Measurements from ENCODE around the gene PSMA5.
"Not testable (repeated sequence)": the region's sequence is repeated elsewhere in the genome, so short reads cannot be mapped to it uniquely, and the experiment has no call there.

PSMA5 gene

DNA sequence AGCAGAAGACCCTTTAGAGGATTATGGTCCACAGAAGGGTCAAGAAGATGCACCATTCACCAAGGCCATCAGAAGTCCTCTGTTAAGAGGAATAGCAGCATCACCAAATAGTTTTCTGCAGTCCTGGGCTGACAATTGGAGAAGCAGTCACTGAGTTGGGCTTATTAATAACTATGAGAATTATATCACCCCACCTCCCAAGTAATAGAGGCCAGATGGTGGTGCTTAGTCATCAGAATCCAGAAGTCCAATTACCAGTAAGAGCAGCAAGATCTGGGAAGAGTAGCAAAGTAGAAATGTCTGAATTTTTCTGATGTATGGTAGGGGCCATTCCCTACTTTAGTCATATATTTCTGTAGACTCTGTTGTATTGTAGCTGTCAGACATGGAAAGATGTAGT lies 6.1 kb upstream of the PSMA5 start:
- DNase-seq, result no peak

DNA sequence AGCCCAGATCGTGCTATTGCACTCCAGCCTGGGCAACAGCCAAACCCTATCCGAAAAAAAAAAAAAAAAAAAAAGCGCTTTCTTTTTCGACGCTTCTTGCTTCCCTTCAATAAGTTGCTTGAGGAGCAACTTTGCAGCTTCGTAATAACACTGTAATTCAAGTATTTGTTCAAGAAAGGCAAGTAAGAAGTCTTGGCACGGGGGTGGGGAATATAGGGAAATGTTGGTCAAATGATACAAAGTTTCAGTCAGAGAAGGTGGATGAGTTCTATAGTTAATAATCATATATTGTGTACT lies 871 bp upstream of the PSMA5 start:
- DNase-seq, result peak in 1 of 2 donors; percentile 10

DNA sequence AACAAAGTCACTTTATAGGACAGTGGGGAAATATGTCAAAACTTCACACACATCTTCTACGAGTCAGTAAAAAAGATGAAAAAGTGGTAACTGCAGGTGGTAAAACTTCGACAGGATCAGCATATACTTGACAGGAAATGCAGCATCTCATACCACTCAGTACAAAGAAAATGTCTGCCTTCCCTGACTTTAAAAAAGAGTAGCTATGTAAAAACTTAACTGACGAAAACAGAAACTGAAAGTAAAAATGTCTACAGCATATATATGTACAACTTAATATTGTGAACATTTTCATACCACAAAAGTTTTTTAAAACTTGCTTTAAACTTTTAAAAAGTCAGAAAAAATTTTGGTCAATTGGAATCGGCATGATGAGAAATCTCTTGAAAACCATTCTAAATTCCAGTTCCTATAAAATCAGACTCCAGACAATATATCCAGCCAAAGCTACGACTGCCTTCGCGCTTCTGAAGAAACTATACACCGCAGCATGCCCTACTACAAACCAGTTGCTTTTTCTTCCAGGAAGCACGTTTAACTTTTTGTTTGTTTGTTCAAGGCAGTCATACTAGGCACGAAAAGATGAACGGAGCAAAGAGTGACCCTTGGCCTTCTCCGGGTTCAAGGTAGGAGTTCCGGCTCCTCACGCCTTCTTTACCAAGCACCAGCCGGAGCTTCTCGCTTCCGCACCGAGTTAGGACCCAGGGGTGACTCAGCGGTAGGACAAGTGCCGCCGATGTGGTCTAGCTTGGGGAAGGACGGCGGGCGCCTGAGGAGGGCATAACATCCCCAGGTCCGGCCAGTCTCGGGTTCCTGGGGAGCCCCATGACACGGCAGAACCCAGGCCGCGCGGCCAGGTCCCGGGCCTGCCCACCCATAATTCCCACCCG lies 612 bp downstream of the PSMA5 start:
- DNase-seq, result peak; percentile 68 to 72

DNA sequence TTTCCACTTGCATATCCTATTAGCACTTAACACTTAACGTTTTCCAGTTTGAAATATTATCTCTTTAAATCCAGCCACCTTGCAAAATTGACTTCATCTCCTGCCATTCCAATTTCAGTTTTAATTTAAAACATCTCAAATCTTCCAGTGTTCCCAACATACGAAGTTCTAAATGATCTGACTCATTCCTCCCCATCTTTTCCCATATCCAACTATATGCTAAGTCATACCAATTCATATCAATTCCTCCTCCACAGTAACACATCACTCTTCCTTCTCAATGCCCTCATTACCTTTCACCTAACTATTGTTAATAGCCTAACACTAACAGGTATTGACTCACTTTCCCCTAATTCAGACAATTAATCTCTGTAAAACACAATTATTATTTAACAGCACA lies 2.8 kb downstream of the PSMA5 start:
- DNase-seq, result no peak

DNA sequence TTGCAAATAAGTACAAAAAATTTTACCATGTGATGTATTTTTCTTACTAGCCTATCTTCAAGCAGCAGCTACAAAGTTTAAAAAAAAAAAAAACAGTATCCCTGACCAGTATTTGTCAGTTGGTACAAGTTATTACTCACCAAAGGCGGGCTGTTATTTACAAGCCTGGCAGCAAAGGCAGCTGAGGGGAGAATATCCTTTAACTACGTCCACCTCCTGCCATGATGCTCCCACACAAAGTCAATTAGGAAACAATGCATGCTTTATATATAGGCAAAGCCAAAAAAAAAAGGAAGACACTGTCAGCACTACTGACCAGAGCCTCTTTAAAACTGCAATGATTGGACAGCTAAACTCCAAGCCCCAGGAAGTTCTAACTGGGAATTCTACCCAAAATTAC lies 13.7 kb downstream of the PSMA5 start:
- DNase-seq, result no peak

DNA sequence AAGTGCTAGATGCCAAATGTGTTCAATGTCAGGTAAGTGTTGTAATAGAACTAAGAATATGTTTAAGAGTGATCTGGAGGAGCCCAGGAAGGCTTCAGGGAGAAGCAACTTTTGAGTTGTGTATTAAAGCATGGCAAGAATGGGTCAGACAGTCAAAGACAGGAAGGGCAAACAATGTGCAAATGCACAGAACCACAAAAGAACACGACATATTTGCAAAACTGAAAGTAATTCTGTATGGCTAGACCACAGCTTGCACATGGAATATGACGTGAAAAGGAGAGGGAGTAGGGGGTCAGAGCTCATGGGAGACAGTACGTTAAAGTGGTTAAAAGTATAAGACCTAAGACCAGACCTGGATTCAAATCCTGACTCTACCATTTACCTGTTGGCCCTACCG lies 21.4 kb downstream of the PSMA5 start:
- DNase-seq, result no peak

DNA sequence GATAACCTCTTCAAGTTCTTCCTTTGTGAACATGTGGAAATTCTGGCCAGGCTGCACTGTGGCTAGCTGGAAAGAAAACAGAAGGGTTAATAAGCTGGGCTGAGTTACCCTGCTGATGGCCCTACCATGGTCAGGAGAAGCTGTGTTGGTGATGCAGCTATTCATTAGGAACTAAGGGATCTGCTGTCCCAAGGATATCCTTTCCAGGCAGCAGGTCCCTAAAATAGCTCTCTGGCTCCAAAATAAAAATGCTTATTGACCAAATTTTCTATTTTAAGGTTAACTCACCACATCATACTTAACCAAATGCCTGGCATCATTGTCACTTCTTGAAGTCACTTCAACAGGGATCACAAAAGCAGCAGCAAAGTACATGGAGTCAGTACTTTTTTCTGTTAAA lies 24.2 kb downstream of the PSMA5 start:
- DNase-seq, result no peak

DNA sequence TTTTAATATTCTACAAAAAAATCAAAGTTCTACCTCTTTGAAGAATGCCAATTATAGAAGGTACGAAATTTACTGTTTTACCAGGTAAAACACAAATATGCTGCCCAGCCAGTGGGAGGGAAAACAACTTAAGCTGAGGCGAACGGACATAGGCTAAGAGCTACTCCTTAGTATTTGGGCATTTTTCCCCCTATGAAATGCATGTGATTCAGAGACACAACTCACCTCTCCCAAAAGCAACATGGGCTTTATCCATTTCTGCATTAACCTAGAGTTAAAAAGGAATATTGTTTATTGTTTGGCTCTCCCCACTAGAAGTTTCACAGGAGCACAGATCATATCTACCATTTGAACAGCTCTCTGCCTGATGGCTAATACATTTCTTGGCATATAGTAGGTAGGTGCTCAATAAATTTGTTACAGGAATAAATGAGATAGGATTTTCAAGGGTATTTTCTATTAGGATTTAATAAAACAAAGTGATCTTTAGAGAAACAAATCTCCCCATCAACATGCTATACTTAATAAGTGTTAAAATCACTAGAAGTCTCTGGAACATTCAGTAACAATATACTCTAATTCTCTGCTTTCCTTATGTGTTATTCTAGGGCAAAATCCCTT lies 26.1 kb downstream of the PSMA5 start:
- DNase-seq, result no peak

DNA sequence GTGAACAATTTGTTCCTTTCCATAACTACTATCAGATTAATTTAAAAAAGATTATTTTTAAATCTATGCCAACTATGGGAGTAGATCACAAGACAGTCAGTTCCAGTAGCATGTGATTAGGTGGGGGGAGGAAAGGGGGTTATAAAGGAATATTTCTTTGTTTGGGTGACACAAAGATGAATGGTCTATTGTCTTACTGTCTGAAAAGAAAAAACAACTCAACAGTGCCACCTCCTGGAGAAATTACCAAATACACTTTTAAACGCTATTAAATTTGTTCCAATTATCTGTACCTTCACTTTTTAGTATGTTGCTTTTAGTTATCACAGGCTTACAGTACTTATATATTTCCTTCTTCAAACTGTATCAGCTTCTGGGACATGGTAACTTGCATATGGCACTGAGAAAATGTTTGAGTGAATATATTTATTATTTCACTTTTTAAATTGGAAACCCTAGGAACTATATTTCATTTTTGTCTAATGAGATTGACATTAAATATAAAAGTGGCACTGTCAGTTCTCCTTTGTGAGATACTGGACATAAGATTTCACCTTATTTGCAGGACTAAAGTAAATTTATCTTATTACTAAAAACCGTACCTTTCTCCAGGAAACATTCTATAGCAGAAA lies 26.8 kb downstream of the PSMA5 start:
- DNase-seq, result peak in 1 of 2 donors; percentile 73

DNA sequence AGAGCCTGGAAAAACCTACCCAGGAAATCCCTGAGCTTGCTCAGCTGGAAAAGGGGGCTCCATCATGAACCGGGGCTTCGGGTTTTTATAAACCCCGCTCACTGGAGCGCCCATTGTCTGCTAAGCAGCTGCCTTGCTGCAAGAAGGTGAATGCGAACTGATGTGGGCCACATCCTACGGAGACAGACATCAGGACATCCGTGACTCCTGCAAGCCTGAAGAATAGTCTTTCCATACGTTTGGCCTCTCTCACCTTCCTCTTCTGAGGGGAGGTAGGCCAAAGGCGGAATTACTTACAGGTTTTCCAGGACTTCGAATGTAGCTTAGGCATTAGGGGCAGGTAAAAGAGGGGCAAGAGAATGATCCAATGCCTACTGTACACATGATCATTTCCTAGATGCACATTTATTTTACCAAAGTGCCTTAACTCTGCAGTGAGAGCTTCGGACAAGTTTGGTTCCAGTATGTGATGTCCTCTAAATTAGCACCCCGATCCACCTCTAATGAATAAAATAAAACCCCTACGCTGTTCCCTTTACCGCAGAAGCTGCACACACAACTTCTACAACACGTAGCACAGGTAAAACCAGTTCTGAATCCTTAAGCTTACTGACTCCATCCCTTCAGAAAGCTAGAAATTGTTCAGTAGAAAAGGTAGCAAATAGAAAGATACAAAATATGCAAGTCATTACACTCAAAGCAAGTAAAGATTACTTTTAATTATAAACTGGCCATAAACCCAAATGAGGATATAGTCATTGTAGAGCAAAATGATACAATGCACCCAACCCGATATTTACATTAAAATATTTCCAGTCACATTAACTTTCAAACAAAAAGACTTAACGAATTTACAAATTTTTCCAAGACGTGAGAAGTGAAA lies 27.7 kb downstream of the PSMA5 start:
- no peak for DNase-seq

DNA sequence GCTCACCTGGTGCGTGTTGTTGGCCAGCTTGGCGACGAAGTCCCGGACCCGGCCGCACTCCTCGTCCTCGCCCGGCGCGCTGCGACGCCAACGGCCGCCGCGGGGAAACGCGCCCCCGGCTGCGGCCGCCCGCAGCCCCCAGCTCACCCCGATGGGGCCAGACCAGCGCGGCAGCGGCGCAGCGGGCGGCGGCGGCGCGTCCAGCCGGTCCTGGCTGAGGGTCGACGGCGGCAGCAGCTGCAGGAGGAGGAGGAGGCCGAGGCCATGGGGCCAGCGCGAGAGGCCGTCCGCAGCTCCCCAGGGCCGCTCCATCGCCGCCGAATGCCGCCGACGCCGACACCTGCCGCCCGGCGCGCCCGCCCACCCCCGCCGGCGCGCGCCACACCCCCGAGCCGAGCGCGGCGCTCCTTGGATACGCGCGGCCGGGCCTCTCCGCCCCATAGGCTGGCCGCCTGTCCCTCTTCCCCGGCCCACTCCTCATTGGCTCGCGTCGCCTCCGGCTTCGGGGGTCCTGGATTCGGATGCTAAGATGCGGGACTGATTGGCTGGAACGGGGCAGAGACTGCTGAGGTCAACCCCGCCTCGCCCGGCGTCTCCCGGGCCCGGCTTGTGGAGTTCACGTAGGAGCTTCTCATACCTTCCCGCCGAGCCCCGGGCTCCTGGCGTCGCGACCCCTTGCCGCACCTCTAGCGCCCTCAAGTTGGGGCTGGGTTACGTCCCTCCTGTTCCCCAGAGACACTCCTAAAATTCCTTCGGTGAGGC lies 28.5 kb downstream of the PSMA5 start, which contains the start of gene SORT1:
TSS of gene SORT1 (minus strand) at position 338 of the 762 bp plus-strand sequence. CDS start at position 312, 26 bp downstream.
- peak; percentile 58 to 61 for DNase-seq

DNA sequence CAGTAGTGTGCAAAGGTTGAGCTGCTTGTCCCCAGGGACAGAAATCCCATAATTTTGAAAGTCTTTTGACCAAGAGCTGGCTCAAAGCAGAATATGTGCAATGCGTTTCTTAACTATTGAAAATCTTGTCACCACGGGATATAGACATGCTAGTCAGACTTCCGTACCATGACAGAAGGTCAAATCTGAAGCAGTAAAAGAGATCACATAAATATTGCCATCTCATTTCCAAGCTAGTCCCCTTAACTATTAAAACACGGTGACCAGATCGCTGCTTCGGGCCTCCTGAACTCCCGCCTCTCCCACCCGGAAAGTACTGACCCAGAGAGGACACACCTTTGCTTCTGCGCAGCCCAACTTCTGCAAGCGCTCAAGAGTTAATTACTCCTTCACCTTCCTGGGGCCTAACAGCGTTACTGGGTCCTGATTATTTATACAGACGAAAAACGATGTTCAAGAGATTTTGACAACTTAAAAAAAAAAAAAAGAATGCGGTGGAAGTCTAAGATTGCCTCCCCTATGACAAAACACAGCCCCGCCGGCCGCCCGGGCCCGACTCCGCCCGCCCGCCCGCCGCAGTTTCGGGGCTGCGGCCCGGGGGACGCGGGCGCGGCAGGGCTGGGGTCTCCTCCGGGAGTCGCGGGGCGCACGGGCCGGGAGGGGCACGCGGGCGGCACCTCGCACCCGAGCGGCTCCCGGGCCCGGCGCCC lies 29.2 kb downstream of the PSMA5 start:
- DNase-seq, result no peak

DNA sequence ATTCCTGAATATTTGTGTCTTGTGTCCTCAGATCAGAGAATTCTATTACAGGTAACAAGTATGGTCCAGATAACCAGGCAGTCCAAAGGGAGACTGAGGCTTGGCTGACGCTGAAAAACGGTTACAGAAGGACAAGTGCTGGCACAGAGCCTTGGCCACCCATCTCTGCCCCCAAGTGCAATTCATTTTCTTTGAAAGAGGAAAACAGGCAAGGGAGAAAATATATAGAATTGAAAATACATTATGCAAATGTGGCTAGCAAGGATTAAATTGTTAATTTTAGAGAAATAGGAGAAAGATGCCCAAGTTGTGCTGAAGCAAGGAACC lies 29.8 kb downstream of the PSMA5 start:
- DNase-seq, result no peak

DNA sequence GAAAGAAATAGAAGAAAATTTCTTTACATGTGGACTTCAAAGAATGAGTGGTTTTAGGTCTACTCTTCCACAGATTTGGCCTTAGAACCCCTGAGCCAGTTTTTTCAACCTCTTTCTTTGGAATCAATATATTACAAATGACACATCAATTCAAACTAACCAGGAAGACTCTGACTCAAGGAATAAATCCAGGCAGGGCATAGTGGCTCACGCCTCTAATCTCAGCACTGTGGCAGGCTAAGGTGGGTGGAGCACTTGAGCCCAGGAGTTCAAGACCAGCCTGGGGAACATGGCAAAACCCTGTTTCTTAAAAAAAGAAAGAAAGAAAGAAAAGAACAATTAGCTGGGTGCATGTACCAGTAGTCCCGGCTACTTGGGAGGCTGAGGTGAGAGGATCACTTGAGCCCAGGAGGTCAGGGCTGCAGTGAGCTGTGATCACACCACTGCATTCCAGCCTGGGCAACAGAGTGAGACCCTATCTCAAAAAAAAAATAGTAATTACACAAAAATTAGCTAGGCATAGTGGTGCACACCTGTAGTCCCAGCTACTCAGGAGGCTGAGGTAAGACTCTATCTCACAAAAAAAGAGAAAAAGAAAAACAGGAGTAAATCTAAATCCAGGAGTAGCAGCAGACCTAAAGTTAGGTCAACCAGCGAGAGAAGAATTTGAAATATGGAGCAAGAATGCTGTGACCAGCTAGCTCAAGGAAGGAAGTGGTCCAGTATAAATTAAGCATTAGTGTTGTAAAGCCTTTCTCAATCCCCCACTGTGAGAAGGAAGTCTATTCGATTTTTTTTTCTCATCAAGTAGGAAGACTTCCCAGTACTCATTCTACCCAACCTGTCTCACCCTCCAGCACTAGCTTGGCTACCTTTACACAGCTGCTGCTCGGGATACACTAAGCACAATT lies 30.4 kb downstream of the PSMA5 start:
- DNase-seq, result no peak

DNA sequence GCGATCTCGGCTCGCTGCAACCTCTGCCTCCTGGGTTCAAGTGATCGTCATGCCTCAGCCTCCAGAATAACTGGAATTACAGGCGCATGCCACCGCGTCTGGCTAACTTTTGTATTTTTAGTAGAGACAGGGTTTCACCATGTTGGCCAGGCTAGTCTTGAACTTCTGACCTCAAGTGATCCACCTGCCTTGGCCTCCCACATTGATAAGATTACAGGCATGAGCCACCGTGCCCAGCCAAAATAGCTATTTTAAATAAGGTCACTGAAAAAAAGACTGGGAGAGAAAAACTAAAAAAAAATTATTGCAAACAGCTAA lies 31.0 kb downstream of the PSMA5 start:
- DNase-seq, result not testable (repeated sequence)

DNA sequence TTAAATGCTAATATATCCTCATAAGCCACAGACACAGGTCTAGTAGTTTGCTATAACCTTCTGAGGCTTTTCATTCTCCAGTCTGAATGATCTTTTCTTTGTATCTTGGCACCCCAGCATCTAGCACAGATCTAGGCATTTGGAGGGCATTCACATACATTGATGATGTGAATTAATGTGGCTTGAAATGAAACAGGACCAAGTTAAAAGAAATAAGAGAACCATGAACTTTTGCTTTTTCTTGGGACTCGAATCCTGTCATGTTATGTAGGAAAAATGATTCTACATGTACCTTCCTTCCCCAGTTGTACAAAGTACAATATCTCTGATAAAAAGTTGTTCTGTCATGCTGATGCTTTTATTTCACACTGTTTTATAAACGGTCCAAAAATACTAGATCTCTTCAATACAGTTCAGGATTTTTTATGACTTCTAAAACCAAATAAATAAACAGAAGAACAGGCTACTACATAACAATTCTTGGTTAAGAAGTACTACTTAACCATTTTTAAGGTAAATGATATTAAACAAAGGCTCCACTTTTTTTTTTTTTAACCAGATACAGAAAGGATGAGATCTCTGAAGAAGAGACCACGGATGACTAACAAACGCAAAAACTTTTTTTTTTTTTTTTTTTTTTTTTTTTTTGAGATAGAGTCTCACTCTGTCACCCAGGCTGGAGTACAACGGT lies 31.5 kb downstream of the PSMA5 start:
- DNase-seq, result no peak

DNA sequence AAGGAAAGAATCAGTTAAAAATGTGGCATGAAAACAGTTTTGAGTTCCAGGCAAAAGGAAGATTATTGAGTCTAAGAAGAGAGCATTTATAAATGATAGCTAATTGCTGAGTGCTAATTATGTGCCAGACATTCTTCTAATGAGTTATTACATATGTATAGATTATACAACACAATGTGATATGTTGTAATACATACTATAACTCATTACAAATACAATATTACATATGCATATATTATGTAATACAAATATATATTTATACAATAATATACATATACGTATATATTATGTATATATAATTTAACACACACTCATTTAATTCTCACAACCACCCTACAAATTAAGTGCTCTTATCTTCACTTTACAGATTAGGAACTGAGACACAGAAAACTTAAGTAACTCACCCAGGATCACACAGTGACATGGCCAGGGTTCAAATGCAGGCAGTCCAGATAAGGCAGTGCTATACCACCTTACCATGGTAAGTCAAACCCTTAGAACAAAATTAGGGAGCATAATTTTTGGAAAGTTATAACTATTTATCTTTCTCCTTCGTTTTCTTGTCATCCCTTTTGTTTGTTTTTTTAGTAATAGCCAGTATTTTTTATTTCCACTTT lies 32.5 kb downstream of the PSMA5 start:
- DNase-seq, result no peak

DNA sequence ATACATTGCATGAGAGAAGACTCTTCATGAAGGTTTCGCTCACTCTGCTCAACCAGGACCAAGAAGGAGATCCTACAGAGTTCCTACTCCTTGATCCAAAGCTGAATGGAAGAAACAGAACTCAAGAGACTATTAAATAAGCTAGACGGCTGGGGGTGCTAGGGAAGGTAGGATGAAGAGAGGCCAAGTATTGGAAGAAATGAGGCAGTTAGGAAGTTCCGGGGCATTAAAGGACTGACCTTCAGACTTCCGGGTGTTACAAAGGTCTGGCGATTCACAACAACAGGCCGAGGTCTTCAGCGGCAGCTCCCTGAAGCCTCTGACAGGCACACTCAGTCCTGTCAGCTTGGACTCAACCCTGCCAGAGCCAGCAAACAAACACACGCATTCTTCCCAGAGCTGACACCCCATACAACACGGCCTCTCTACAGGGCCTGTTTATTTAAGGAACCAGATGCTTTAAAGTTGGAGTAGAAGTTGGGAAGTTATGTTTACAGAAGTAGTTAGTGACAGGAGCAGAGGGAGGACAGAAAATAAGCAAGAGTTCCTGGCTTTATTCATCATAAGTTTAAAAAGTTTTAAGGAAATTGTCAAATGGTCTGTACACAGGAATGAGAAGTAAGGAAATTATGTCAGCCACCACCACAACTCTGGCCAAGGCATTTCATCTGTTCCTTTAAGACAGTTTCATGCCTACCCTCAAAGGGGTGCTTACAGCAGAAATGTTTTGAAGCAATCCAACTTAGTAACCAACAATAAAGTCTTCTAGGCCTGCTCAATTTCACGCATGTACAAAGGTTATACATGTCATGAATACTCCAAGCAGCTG lies 33.2 kb downstream of the PSMA5 start:
- DNase-seq, result no peak

Measured in CD4-positive, alpha-beta T cell treated with Interleukin-1 beta for 1 hour (primary cell).